Activated naive CD4-positive, alpha-beta T cell treated with anti-CD3 and anti-CD28 coated beads, Interleukin-2, amount 50 U/mL, for 16 hours (primary cell): ENCODE measurements around the gene LDHAL6B.

Experiments used
- DNase-seq: peaks from one replicate; pipeline ENCODE4 v3.0.0-alpha.2; 2020

The LDHAL6B gene

DNA sequence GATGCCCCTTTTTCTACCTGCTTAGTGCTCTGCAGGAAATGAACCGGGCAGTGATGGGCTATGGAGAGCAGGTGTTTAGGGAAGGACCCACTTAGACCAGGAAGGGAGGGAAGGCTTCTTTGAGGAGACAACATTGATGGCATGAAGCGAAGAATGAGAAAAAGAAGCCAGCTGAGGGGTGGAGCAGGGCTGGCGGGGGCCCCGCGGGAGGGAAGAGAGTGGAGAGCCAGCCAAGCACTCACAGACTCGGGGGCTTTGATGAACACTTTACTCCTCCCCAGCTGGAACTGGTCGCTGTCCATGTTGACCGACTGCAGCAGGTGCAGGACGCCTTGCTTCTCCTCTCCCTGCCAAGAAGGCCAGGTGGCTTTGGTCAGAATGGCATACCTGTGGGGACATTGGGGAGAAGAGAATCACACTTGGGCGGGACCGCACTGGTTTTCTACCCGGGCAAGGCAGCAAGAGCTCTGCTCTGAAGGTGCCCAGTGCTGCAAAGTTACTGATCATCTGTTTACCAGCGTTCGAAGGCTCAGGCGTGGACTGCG, 28.4 kb upstream of the LDHAL6B start:
- no peak for DNase-seq

DNA sequence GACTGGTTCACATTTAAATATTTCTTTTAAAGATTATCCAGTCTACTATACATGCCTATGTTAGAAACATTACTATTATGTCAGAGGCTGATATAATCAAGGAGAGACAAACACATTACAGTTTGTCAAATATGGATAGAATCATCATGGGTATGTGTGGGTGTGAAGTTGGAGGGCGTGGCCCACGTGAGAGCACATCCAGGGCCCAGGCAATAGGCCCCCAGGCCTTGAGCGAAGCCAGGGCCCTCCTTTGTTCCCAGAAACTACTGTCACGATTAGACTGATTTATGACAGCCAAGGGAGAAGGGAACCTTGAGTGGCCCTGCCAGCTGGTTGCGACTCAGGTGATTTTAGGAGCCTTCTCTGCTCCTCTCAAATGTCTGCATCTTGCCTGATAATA, 26.9 kb upstream of the LDHAL6B start:
- DNase-seq: no peak

DNA sequence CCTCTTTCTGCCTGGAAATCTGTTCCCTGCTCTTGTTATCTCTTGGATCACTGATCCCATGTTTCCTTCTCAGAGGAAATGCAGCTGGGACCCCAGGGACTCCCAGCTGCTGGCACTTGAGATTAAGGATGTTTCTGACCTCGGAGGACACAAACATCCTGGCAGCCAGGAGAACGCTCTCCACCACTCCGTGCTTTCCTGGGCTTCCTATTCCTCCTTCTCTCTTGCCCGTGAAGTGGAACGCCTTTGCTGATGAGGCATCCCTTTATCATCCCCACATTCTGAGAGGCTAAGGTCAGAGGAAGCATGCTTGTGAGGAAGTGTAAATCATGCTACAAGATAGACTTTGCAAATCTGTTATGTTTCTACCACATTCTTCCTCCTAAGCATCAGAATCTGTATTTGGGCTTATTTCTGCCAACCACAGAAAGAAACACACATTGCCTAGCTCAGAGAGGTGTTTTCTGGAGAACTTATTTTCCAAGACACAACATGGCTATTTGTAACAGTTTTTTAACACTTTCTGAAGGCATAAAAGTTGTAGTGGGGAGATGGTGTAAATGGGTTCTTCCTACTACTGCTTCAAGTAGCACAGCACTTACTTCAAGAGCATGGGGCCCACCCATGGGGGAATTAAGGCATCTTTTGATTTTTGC, 25.6 kb upstream of the LDHAL6B start:
- no peak for DNase-seq

- no peak for DNase-seq
Observed at GRCh38 chr15:59185725-59186124, 20.9 kb upstream of the LDHAL6B start.

DNA sequence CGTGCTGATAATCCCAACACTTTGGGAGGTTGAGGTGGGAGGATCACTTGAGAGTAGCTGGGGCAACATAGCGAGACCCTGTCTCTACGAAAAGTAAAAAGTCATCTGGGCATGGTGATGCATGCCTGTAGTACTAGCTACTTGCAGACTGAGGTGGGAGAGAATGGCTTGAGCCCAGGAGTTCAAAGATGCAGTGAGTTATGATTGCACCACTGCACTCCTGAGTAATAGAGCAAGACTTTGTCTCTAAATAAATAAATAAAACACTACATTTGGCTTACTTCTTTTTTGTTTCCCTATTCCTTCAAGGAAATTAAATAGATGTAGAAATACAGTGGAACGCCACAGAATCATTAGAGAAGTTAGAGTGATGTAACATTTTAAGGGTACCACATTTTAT, 20.1 kb upstream of the LDHAL6B start:
- no peak for DNase-seq

- DNase-seq: no peak
Observed at GRCh38 chr15:59189241-59189640, 17.4 kb upstream of the LDHAL6B start.

- DNase-seq: no peak
Observed at GRCh38 chr15:59190291-59190690, 16.4 kb upstream of the LDHAL6B start.

- DNase-seq: no peak
Observed at GRCh38 chr15:59191855-59192237, 14.8 kb upstream of the LDHAL6B start.

DNA sequence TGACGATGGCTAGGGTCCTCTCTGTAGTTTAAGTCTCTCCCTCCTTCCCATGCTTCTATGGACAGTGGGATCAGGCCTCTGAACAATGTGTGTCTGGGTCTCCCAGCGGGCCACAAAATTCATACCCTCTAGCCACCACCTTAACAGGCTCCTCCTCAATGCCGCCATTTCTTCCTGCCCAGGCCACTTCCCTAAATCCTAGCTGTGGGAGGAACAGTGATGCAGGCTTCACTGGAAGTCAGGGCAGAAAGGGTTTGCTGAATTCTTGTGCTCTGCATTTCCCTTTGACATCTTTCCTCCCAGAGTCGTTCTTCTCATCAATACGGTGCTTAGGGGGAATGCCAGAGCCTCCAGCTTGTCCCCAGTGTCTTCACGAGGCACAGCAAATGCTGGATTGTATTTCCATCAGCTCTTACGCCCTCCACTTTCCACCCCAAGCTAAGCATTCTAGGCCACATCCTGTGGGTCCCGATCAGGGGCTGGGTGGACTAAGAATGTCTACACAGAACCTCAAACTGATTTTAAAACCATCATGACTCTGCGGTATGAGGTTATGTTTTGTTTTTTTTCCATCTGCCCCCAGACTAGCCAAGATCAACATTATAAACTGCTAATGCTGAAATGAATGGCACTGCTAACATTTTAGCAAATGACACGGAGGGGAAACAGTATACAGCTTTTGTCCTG, 11.9 kb upstream of the LDHAL6B start:
- no peak for DNase-seq

DNA sequence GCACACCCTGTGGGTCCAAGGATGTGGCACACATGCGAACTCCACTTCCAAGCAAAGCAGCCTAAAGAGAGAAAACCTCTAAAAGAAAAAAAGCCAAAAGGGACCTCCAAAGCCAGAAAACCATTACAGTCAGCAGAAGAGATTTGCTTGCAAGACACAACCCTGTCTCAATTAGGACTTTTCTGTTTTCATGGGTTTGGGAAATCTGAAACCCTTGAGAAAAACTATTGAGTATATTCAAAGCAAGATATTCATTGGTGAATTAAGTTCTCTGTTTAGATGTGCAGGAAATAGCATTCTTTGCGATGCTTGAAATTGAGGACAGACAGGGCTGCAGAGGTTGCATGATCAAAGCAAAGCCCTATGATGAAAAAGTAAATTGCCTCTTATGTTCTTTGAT, 10.2 kb upstream of the LDHAL6B start:
- no peak for DNase-seq

- DNase-seq: no peak
Observed at GRCh38 chr15:59197454-59197853, 9.2 kb upstream of the LDHAL6B start.

DNA sequence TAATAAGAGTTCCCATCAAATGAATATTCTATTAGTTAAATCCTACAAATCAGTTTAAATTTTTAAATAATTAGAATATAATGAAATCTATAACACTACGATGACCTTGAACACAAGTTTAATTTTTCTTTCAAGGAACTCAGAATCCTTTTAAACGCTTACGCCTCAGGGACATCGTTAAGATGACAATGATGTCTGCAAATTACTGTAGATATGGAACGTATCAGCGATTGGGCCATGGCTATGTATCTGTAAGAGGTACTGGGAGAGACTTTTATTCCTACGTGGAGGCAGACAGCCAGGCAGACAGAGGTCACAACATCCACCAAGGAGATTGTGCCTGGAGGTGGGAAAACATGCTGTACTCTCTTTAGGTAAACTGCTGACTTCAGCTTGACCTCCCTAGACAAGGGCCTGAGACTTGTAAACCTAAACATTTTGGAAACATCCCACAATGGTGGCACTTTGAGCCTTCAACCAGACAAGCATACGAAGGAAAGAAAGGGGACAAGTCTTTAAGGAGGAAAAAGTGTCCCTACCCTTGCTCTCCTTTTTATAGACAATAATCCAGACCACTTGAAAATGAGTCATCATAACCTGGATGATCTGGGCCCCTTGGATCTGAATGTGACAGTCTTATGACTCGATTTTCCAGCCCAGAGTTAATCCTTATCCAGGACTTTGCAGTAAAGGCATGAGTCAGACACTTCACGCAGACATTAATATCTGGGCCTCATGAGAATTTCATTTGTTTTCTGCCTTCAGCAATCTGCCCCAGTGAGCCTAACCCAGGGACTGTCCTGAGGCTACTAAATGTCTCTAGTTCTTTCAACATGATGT, 6.8 kb upstream of the LDHAL6B start:
- DNase-seq: no peak

GRCh38 chr15:59200560-59200959, 6.1 kb upstream of the LDHAL6B start:
- no peak for DNase-seq

DNA sequence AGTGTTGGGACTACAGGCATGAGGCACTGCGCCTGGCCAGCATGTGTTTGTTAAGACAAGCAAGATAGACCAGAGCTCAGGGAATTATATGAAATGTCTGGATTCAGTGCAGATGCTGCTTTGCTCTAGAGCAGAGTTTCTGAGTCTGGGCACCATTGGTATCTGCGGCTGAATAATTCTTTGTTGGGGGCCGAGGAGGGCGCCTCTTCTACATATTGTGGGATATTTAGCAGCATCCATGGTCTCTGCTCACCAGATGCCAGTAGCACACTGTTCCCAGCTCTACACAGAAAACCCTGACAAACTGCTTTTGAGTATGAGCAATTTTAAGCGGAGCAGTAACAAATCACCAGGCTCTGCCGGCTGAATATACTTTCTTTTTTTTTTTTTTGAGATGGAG, 3.6 kb upstream of the LDHAL6B start:
- no peak for DNase-seq

DNA sequence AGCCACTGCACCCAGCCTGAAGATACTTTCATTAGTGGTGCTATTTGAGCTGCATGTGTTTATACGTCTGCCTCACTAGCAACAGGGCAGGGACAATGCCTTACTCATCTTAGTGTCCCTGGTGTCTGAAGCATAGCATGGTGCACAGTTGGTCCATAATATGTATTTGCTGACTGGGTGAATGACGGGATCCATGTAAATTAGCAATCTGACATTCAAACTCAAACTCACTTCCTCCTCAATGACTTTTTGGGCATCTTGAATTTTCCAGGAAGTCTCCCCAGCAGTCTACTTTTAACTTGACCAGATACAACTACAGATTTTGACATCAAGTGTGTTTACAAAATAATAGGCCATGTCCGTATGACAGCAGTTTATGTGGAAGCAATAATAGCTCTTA, 3.0 kb upstream of the LDHAL6B start:
- DNase-seq: no peak

DNA sequence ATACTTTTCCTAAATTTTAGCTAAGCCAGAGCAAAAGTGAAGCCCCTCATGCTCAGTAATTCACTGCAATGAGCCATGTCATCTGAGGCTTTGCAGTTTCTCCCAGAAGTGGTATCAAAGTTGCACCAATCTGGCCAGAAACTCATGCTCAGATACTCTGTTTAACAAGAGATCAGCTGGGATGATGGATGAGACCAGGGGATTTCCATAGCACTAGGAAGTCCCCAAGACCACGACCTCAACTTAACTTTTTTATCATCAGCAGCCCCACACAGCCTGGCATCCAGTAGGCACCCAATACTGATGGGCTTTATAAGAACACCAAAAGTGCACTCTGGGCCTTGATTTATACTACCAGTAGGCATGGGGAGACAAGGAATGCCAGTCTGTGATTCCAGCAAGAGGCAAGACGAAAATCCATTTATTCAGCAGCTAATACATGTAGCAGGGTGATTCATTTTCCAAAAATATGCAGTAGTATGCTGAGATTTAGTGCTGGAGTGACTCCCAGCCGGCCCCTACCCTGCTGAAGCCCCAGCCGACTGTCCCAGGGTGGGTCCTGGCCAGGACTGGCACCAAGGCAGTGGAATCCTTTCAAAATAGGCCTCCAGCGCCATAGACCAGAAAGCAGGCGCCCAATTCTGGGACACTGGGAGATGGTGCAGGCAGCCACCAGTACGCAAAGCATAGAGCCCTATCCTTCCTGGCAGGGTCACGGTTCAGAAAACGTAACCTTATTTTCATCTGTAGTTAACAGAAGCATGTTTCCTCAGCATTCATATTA, 612 bp upstream of the LDHAL6B start:
- no peak for DNase-seq

GRCh38 chr15:59208613-59209249, 2.1 kb downstream of the LDHAL6B start:
- no peak for DNase-seq

- DNase-seq: no peak
Observed at GRCh38 chr15:59210186-59210585, 3.5 kb downstream of the LDHAL6B start.

DNA sequence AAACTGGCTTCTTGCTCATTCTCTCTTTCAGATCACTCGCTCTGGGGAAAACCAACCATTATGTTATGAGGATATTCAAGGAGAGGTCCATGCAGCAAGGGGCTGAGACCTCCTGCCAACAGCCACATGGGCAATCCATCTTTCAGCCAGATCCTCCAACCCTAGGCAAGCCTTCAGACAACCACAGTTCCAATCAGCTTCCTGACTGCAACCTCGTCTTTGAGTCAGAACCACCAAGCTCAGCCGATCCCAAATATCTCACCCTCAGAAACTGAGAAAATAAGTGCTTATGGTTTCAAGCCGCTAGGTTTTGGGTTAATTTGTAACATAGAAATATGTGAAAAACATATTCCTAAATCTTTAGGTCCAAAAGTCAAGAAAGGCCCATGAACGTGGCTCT, 10.3 kb downstream of the LDHAL6B start:
- no peak for DNase-seq

- no peak for DNase-seq
Observed at GRCh38 chr15:59217876-59218498, 11.3 kb downstream of the LDHAL6B start.

GRCh38 chr15:59218710-59219109, 12.1 kb downstream of the LDHAL6B start:
- DNase-seq: no peak
